H9 (cell line): ENCODE data around the gene DLX2. TPM values are rescaled to one million over a fixed set of nuclear protein-coding genes. Genes with fewer than 3 reads are reported as not detected.

ENCODE experiments used
- DNase-seq: peaks from one replicate; pipeline ENCODE4 v3.0.0-alpha.2; 2017
- H2AFZ ChIP-seq: one replicate; pipeline ENCODE4 v1.6.1; 2013; ENCODE audit warnings: mild to moderate bottlenecking, low read length, control low read depth, moderate library complexity
- H2AK5ac ChIP-seq: 2 replicates; pipeline ENCODE4 v1.6.1; 2013; ENCODE audit warnings: low read length, control low read depth, mixed read lengths; ENCODE audit not compliant: insufficient read length
- H2BK120ac ChIP-seq: one replicate; pipeline ENCODE4 v1.6.1; 2013; ENCODE audit warnings: low read depth, mild to moderate bottlenecking, low read length, control low read depth, inconsistent platforms; ENCODE audit not compliant: poor library complexity, severe bottlenecking
- H2BK12ac ChIP-seq: 2 replicates; pipeline ENCODE4 v1.6.1; 2013; ENCODE audit warnings: low read length, control low read depth, mixed read lengths, low read depth; ENCODE audit not compliant: insufficient read length
- H2BK15ac ChIP-seq: 2 replicates; pipeline ENCODE4 v1.6.1; 2013; ENCODE audit warnings: low read depth, low read length, control low read depth
- H2BK20ac ChIP-seq: one replicate; pipeline ENCODE4 v1.6.1; 2013; ENCODE audit warnings: low read depth, mild to moderate bottlenecking, low read length, control low read depth, inconsistent platforms; ENCODE audit not compliant: poor library complexity, severe bottlenecking
- H2BK5ac ChIP-seq: 2 replicates; pipeline ENCODE4 v1.6.1; 2013; ENCODE audit warnings: low read length, control low read depth, mixed read lengths; ENCODE audit not compliant: insufficient read length
- H3K14ac ChIP-seq: 2 replicates; pipeline ENCODE4 v1.6.1; 2013; ENCODE audit warnings: low read length, control low read depth; ENCODE audit not compliant: insufficient read depth
- H3K18ac ChIP-seq: 2 replicates; pipeline ENCODE4 v1.6.1; 2013; ENCODE audit warnings: low read depth, mild to moderate bottlenecking, mixed read lengths, low read length, control low read depth; ENCODE audit not compliant: insufficient read length
- H3K23ac ChIP-seq: 2 replicates; pipeline ENCODE4 v1.6.1; 2013; ENCODE audit warnings: low read length, control low read depth, mixed read lengths, low read depth; ENCODE audit not compliant: insufficient read length
- H3K23me2 ChIP-seq: 2 replicates; pipeline ENCODE4 v1.6.1; 2013; ENCODE audit warnings: low read depth, mild to moderate bottlenecking, mixed read lengths, low read length, control low read depth; ENCODE audit not compliant: insufficient read length, poor library complexity, severe bottlenecking
- H3K27ac ChIP-seq: 2 replicates; pipeline ENCODE4 v1.5.1; 2013; ENCODE audit warnings: low read length, control low read depth, mixed read lengths, low read depth; ENCODE audit not compliant: insufficient read length
- H3K27me3 ChIP-seq: 2 replicates; pipeline ENCODE4 v1.6.1; 2013; ENCODE audit warnings: low read length, control low read depth, inconsistent platforms; ENCODE audit not compliant: insufficient read depth
- H3K4ac ChIP-seq: 2 replicates; pipeline ENCODE4 v1.6.1; 2013; ENCODE audit warnings: low read depth, mild to moderate bottlenecking, control low read depth, inconsistent platforms, low read length, moderate library complexity
- H3K4me1 ChIP-seq: 2 replicates; pipeline ENCODE4 v1.6.1; 2013; ENCODE audit warnings: low read length, control low read depth, inconsistent platforms; ENCODE audit not compliant: insufficient read depth
- H3K4me2 ChIP-seq: 2 replicates; pipeline ENCODE4 v1.6.1; 2013; ENCODE audit warnings: low read length, control low read depth, mixed read lengths; ENCODE audit not compliant: insufficient read length, insufficient read depth
- H3K56ac ChIP-seq: 2 replicates; pipeline ENCODE4 v1.6.1; 2013; ENCODE audit warnings: low read depth, mild to moderate bottlenecking, mixed read lengths, low read length, control low read depth; ENCODE audit not compliant: insufficient read length
- H3K79me1 ChIP-seq: 2 replicates; pipeline ENCODE4 v1.6.1; 2013; ENCODE audit warnings: low read depth, mild to moderate bottlenecking, moderate library complexity, low read length, control low read depth, inconsistent platforms; ENCODE audit not compliant: insufficient read depth, poor library complexity, severe bottlenecking
- H3K79me2 ChIP-seq: 2 replicates; pipeline ENCODE4 v1.6.1; 2013; ENCODE audit warnings: low read length, control low read depth, inconsistent platforms; ENCODE audit not compliant: insufficient read depth
- H3K9ac ChIP-seq: 2 replicates; pipeline ENCODE4 v1.6.1; 2013; ENCODE audit warnings: low read length, control low read depth, mixed read lengths; ENCODE audit not compliant: insufficient read length; ENCODE audit errors: extremely low read depth
- H3K9me3 ChIP-seq: one replicate; pipeline ENCODE4 v1.6.1; 2013; ENCODE audit warnings: low read depth, low read length, inconsistent platforms; ENCODE audit not compliant: control insufficient read depth
- H3T11ph ChIP-seq: one replicate; pipeline ENCODE4 v1.6.1; 2013; ENCODE audit warnings: mild to moderate bottlenecking, low read length, control low read depth, inconsistent platforms
- H4K20me1 ChIP-seq: one replicate; pipeline ENCODE4 v1.6.1; 2013; ENCODE audit not compliant: control insufficient read depth, insufficient read length, insufficient read depth
- H4K5ac ChIP-seq: 2 replicates; pipeline ENCODE4 v1.6.1; 2013; ENCODE audit warnings: low read depth, mild to moderate bottlenecking, mixed read lengths, low read length, control low read depth; ENCODE audit not compliant: insufficient read length
- H4K8ac ChIP-seq: replicated peaks from 2 replicates; pipeline ENCODE4 v1.6.1; 2013; ENCODE audit warnings: low read length, control low read depth, mixed read lengths, low read depth; ENCODE audit not compliant: insufficient read length
- H4K91ac ChIP-seq: 2 replicates; pipeline ENCODE4 v1.6.1; 2013; ENCODE audit warnings: low read depth, mild to moderate bottlenecking, moderate library complexity, mixed read lengths, low read length, control low read depth; ENCODE audit not compliant: insufficient read length
- H3K27ac Mint-ChIP-seq, 3 experiments: 2 replicates in 2 of 3; 3 replicates in 1 of 3; pipeline ENCODE4 v1.8.0; 2020 to 2021; ENCODE audit warnings: mixed read lengths in 3 of 3, mild to moderate bottlenecking in 1 of 3, moderate library complexity in 1 of 3
- H3K27me3 Mint-ChIP-seq: 2 replicates; pipeline ENCODE4 v1.8.0; 2021; ENCODE audit warnings: low read depth, mild to moderate bottlenecking, moderate library complexity, mixed read lengths
- H3K36me3 Mint-ChIP-seq, 3 experiments: 2 replicates in 2 of 3; 3 replicates in 1 of 3; pipeline ENCODE4 v1.8.0; 2020 to 2021; ENCODE audit warnings: low read depth in 3 of 3, mixed read lengths in 3 of 3; ENCODE audit not compliant: insufficient read depth in 1 of 3
- H3K4me1 Mint-ChIP-seq, 2 experiments: 2 replicates each; pipeline ENCODE4 v1.8.0; 2020; ENCODE audit warnings: mixed read lengths in 2 of 2
- H3K4me3 Mint-ChIP-seq, 2 experiments: 2 replicates in 1 of 2; 3 replicates in 1 of 2; pipeline ENCODE4 v1.8.0; 2020 to 2021; ENCODE audit warnings: mild to moderate bottlenecking in 2 of 2, mixed read lengths in 2 of 2, moderate library complexity in 1 of 2
- H3K9me3 Mint-ChIP-seq, 2 experiments: 2 replicates in 1 of 2; 3 replicates in 1 of 2; pipeline ENCODE4 v1.8.0; 2020; ENCODE audit warnings: mild to moderate bottlenecking in 2 of 2, mixed read lengths in 2 of 2, moderate library complexity in 1 of 2
- WGBS: extraction: QIAGEN DNeasy Blood & Tissue Kit; methylation state at CpG from one replicate; pipeline ENCODE4 v1.1.7; 2013; ENCODE audit warnings: missing lambda C conversion rate, low lambda C conversion rate, mixed read lengths; ENCODE audit not compliant: insufficient read length; ENCODE audit errors: extremely low coverage; 5-methylcytosine and 5-hydroxymethylcytosine counted together
- total RNA-seq: library from RNA; stranded (reverse); gene quantifications from 2 replicates; pipeline ENCODE4 v1.2.1, GENCODE V29; 2021
- TF ChIP-seq, protein P1 (sequence below): fragments of 200-600 bp; sonication (generic); conservative IDR thresholded peaks from 3 replicates; pipeline ENCODE4 v1.8.0; 2021; ENCODE audit warnings: antibody characterized with exemption, mild to moderate bottlenecking

Gene DLX2
- total RNA-seq, 1 experiment from 2014 or later, result not detected

- no peak overlapping the region for H2BK120ac ChIP-seq
- Mint-ChIP-seq H3K4me3 (peak overlapping the region; percentile 50 to 84), H3K36me3 (peaks cover 0 to 2% (median 1%) of the 10 kb centered on the region in 3 experiments; a peak in 4 of 7 replicates), H3K4me1 (peaks cover 30 to 51% of the 10 kb centered on the region in 2 experiments), H3K27ac (no peak overlapping the region), H3K9me3 (peaks cover 5 to 16% of the 10 kb centered on the region in 2 experiments; a peak in 3 of 5 replicates), H3K27me3 (peaks cover 100% of the 10 kb centered on the region)
- H3K23ac ChIP-seq, result no peak overlapping the region
- H2BK5ac ChIP-seq, result no peak overlapping the region
- TF ChIP-seq, protein P1, sequence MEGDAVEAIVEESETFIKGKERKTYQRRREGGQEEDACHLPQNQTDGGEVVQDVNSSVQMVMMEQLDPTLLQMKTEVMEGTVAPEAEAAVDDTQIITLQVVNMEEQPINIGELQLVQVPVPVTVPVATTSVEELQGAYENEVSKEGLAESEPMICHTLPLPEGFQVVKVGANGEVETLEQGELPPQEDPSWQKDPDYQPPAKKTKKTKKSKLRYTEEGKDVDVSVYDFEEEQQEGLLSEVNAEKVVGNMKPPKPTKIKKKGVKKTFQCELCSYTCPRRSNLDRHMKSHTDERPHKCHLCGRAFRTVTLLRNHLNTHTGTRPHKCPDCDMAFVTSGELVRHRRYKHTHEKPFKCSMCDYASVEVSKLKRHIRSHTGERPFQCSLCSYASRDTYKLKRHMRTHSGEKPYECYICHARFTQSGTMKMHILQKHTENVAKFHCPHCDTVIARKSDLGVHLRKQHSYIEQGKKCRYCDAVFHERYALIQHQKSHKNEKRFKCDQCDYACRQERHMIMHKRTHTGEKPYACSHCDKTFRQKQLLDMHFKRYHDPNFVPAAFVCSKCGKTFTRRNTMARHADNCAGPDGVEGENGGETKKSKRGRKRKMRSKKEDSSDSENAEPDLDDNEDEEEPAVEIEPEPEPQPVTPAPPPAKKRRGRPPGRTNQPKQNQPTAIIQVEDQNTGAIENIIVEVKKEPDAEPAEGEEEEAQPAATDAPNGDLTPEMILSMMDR, result no peak
- no peak overlapping the region for H3K27ac ChIP-seq
- no peak overlapping the region; the same call in 1 of the 2 replicates for H3K14ac ChIP-seq
- peak; percentile 86 for DNase-seq
- no peak overlapping the region for H2AFZ ChIP-seq
- H3K18ac ChIP-seq, result no peak overlapping the region
- no peaks in the 10 kb centered on the region for H3K79me2 ChIP-seq
- H2BK12ac ChIP-seq, result no peak overlapping the region
- H4K8ac ChIP-seq, result no peak overlapping the region
- H3K4ac ChIP-seq, result no peak overlapping the region
- no peak overlapping the region for H2AK5ac ChIP-seq
- no peak overlapping the region for H2BK15ac ChIP-seq
- H3K9ac ChIP-seq, result no peak overlapping the region
- peaks cover 89% of the 10 kb centered on the region for H3K27me3 ChIP-seq
- H3T11ph ChIP-seq, result no peak overlapping the region
- H3K79me1 ChIP-seq, result no peaks in the 10 kb centered on the region
- H4K5ac ChIP-seq, result no peak overlapping the region
- no peaks in the 10 kb centered on the region for H3K4me1 ChIP-seq
- no peak overlapping the region for H4K91ac ChIP-seq
- H4K20me1 ChIP-seq, result no peaks in the 10 kb centered on the region
- peak overlapping the region; percentile 89 for H3K4me2 ChIP-seq
- H3K9me3 ChIP-seq, result no peaks in the 10 kb centered on the region
- no CpG with 5 or more reads among the region's 51 CpGs for WGBS
- no peak overlapping the region for H2BK20ac ChIP-seq
- H3K23me2 ChIP-seq, result peaks cover 20% of the 10 kb centered on the region
- no peak overlapping the region for H3K56ac ChIP-seq
Observed at GRCh38 chr2:172095146-172095904, 7.4 kb downstream of the DLX2 start.
